Suprapubic skin (tissue), 4 donors: ENCODE results near the gene ATP6V1G1.

ENCODE experiments used
- POLR2A ChIP-seq, 2 donors: fragments of 450-650 bp; IDR thresholded peaks; one replicate each; pipeline ENCODE4 v1.6.1; 2017; ENCODE audit warnings: antibody characterized with exemption in 2 of 2, mild to moderate bottlenecking in 2 of 2, moderate library complexity in 2 of 2
- POLR2AphosphoS5 ChIP-seq, 3 donors: sonication (generic); formaldehyde crosslinking; IDR thresholded peaks; one replicate each; pipeline ENCODE4 v1.6.1; 2017; ENCODE audit warnings: antibody characterized with exemption in 3 of 3
- TF ChIP-seq, protein P1 (sequence below), 2 donors: fragments of 200-600 bp in 1 of 2; fragments of 450-650 bp in 1 of 2; sonication (generic) in 1 of 2; IDR thresholded peaks; one replicate each; pipeline ENCODE4 v1.5.1; 2016 to 2019; ENCODE audit warnings: antibody characterized with exemption in 2 of 2, mild to moderate bottlenecking in 1 of 2, moderate library complexity in 1 of 2

DNA sequence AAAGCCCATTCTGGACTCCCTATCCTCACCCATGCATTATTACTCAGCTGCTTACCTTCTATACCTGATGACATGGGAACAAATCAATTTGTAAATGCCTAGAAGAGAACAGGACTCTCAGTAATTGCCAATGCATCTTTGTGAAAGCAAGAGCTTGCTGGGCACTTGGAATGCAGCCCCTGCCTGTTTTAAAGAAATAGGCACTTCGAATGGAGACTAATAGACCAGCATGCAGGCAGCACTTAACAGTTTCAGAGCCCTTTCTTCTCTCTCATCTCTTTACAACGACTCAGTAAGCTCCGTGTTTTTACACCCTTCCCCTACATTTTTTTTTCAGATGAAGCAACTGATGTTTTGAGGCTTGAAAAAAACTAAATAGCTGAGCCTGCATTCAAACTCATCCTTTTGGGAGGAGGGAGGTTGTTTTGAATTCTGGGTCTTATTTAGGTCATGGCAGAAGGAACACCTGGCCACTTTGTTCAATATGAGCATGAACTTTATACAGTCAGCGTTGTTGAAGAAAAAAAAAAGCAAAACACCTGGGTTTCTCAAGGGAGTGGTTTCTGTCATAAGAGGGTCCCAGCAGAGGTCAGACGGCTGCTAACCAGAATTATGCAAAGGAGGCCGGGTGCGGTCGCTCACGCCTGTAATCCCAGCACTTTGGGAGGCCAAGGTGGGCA lies 47.7 kb upstream of the ATP6V1G1 start:
- TF ChIP-seq, protein P1, sequence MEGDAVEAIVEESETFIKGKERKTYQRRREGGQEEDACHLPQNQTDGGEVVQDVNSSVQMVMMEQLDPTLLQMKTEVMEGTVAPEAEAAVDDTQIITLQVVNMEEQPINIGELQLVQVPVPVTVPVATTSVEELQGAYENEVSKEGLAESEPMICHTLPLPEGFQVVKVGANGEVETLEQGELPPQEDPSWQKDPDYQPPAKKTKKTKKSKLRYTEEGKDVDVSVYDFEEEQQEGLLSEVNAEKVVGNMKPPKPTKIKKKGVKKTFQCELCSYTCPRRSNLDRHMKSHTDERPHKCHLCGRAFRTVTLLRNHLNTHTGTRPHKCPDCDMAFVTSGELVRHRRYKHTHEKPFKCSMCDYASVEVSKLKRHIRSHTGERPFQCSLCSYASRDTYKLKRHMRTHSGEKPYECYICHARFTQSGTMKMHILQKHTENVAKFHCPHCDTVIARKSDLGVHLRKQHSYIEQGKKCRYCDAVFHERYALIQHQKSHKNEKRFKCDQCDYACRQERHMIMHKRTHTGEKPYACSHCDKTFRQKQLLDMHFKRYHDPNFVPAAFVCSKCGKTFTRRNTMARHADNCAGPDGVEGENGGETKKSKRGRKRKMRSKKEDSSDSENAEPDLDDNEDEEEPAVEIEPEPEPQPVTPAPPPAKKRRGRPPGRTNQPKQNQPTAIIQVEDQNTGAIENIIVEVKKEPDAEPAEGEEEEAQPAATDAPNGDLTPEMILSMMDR (IDR thresholded peaks at IDR 0.05): no peak
- no peak for TF ChIP-seq POLR2A (IDR thresholded peaks at IDR 0.05)
- no peak for TF ChIP-seq POLR2AphosphoS5 (IDR thresholded peaks at IDR 0.05)
